PFSK-1 (cell line): ENCODE measurements around the gene SYNGAP1.

Experiments used
- POLR2AphosphoS5 ChIP-seq: IDR thresholded peaks from 2 replicates; pipeline ENCODE4 v1.6.1; 2012; ENCODE audit warnings: low read depth, mild to moderate bottlenecking, control low read depth, low read length, moderate library complexity
- TAF1 ChIP-seq: IDR thresholded peaks from 2 replicates; pipeline ENCODE4 v1.6.1; 2012; ENCODE audit warnings: low read length, control low read depth, borderline replicate concordance; ENCODE audit not compliant: insufficient read depth

DNA sequence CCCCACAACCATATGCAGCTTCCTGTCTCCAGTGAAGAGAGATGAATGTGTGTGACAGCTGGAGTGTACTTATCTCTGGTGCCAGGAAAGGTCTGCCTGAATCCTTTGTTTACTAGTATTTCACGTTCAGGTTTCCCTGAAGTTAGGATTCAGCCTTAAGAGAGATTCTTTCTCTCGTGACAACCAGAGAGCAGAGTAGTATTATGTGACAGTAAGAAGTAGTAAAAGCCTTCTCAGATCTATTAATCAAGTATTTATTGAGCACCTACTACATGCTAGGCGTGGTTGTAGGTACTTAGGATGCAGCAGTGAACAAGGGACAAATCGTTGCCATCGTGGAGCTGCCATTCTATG is 27.3 kb upstream of the SYNGAP1 start:
- TF ChIP-seq TAF1 (no peak), POLR2AphosphoS5 (no peak)
